OCI-LY1 (cell line): Measurements from ENCODE around the gene DMC1.

ENCODE experiments used
- H2AFZ ChIP-seq: fragments of 200-600 bp; sonication (generic), shearing (Covaris generic); 2 replicates; pipeline ENCODE4 v1.6.0; 2014; ENCODE audit warnings: antibody characterized with exemption, mild to moderate bottlenecking, low read length
- H3F3A ChIP-seq: fragments of 200-600 bp; sonication (generic), shearing (Covaris generic); 2 replicates; pipeline ENCODE4 v1.6.0; 2014; ENCODE audit warnings: mild to moderate bottlenecking, antibody characterized with exemption, low read length, moderate library complexity; ENCODE audit not compliant: insufficient read depth
- H3K27ac ChIP-seq: fragments of 200-600 bp; sonication (generic); 2 replicates; pipeline ENCODE4 v1.5.1; 2014; ENCODE audit warnings: low read length, mixed run types, mild to moderate bottlenecking, low read depth; ENCODE audit not compliant: poor library complexity, severe bottlenecking
- H3K27me3 ChIP-seq: fragments of 200-600 bp; sonication (generic); 2 replicates; pipeline ENCODE4 v1.6.0; 2014; ENCODE audit warnings: antibody characterized with exemption, mild to moderate bottlenecking, low read length, moderate library complexity; ENCODE audit not compliant: insufficient read depth
- H3K36me3 ChIP-seq: fragments of 200-600 bp; sonication (generic); 2 replicates; pipeline ENCODE4 v1.6.1; 2014; ENCODE audit warnings: mild to moderate bottlenecking, antibody characterized with exemption, low read length, moderate library complexity, mixed read lengths; ENCODE audit not compliant: insufficient read depth
- H3K4me1 ChIP-seq: fragments of 200-600 bp; sonication (generic); 2 replicates; pipeline ENCODE4 v1.5.1; 2014; ENCODE audit warnings: mild to moderate bottlenecking, low read length, moderate library complexity; ENCODE audit not compliant: insufficient read depth, severe bottlenecking
- H3K4me2 ChIP-seq: fragments of 200-600 bp; sonication (generic), shearing (Covaris generic); 2 replicates; pipeline ENCODE4 v1.6.1; 2014; ENCODE audit warnings: low read length
- H3K4me3 ChIP-seq: fragments of 200-600 bp; sonication (generic); 2 replicates; pipeline ENCODE4 v1.5.1; 2014; ENCODE audit warnings: low read length, low read depth, mild to moderate bottlenecking, mixed read lengths; ENCODE audit not compliant: poor library complexity, severe bottlenecking
- H3K79me2 ChIP-seq: fragments of 200-600 bp; shearing (Covaris generic); 2 replicates; pipeline ENCODE4 v1.6.1; 2016; ENCODE audit warnings: mixed run types, low read length, mixed read lengths; ENCODE audit not compliant: insufficient read depth
- H3K9ac ChIP-seq: fragments of 200-600 bp; sonication (generic), shearing (Covaris generic); 2 replicates; pipeline ENCODE4 v1.6.1; 2014; ENCODE audit warnings: mild to moderate bottlenecking, low read length, mixed read lengths
- H3K9me2 ChIP-seq: fragments of 200-600 bp; sonication (generic), shearing (Covaris generic); 2 replicates; pipeline ENCODE4 v1.6.1; 2014; ENCODE audit warnings: low read depth, mild to moderate bottlenecking, low read length, mixed read lengths
- H3K9me3 ChIP-seq: fragments of 200-600 bp; shearing (Covaris generic); 2 replicates; pipeline ENCODE4 v1.6.1; 2014; ENCODE audit warnings: low read length, mixed read lengths
- H4K20me1 ChIP-seq: fragments of 200-600 bp; sonication (generic), shearing (Covaris generic); 2 replicates; pipeline ENCODE4 v1.6.0; 2016; ENCODE audit warnings: mild to moderate bottlenecking, low read length; ENCODE audit not compliant: insufficient read depth
- EZH2 ChIP-seq: fragments of 200-600 bp; sonication (generic), shearing (Covaris generic); IDR thresholded peaks from 2 replicates; pipeline ENCODE4 v1.8.0; 2017; ENCODE audit warnings: borderline replicate concordance, mixed run types, mild to moderate bottlenecking, antibody characterized with exemption, low read length, moderate library complexity, mixed read lengths
- TF ChIP-seq, protein P1 (sequence below): fragments of 200-600 bp; sonication (generic), shearing (Covaris generic); IDR thresholded peaks from 2 replicates; pipeline ENCODE4 v1.5.1; 2017; ENCODE audit warnings: mild to moderate bottlenecking, antibody characterized with exemption, low read length, moderate library complexity, mixed read lengths

DMC1 gene

DNA sequence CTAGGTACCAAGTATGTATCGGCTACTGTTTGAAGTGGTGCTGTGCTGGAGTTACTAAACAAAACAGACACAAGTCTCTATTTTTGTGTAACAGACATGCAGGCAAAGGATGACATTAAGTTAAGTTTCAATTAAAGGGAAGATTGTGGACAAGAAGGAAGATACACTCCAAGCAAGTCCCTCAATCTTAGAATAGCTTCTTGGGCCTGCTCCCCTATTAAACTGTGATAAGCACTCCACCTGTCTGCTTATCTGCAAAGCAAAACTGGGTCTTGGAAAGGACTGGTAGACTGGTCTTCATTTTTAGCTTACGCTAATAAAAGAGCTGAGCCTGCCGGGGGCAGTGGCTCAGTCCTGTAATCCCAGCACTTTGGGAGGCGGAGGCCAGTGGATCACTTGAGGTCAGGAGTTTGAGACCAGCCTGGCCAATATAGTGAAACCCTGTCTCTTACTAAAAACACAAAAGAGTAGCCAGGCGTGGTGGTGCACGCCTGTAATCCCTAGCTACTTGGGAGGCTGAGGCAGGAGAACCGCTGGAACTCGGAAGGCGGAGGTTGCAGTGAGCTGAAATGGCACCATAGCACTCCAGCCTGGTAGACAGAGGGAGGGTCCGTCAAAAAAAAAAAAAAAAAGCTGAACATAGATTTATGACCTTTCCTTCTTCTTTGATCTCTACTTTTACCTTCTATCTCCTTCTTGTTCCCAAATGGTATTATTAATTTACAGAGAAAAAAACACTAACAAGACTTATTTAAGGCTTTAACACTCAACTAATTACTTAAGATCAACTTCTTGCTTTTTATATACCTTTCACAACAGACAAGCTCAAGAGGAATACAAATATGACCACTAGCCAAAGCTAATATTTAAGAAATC is 67.9 kb downstream of the DMC1 start:
- Histone ChIP-seq H3K4me1 (peaks cover 28% of the 10 kb centered on the region), H3K9me2 (no peaks in the 10 kb centered on the region), H3K27me3 (no peaks in the 10 kb centered on the region), H3F3A (no peaks in the 10 kb centered on the region), H3K4me2 (peak overlapping the region; percentile 99; the same call in 1 of the 2 replicates), H3K36me3 (peaks cover 83% of the 10 kb centered on the region), H2AFZ (no peak overlapping the region), H3K4me3 (peak overlapping the region; percentile 96), H3K79me2 (peaks cover 48% of the 10 kb centered on the region), H4K20me1 (peaks cover 12% of the 10 kb centered on the region; the same call in 1 of the 2 replicates), H3K9me3 (no peaks in the 10 kb centered on the region), H3K9ac (no peak overlapping the region; the same call in 1 of the 2 replicates), H3K27ac (no peak overlapping the region)
- no peak for TF ChIP-seq EZH2
- TF ChIP-seq, protein P1, sequence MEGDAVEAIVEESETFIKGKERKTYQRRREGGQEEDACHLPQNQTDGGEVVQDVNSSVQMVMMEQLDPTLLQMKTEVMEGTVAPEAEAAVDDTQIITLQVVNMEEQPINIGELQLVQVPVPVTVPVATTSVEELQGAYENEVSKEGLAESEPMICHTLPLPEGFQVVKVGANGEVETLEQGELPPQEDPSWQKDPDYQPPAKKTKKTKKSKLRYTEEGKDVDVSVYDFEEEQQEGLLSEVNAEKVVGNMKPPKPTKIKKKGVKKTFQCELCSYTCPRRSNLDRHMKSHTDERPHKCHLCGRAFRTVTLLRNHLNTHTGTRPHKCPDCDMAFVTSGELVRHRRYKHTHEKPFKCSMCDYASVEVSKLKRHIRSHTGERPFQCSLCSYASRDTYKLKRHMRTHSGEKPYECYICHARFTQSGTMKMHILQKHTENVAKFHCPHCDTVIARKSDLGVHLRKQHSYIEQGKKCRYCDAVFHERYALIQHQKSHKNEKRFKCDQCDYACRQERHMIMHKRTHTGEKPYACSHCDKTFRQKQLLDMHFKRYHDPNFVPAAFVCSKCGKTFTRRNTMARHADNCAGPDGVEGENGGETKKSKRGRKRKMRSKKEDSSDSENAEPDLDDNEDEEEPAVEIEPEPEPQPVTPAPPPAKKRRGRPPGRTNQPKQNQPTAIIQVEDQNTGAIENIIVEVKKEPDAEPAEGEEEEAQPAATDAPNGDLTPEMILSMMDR, result no peak

DNA sequence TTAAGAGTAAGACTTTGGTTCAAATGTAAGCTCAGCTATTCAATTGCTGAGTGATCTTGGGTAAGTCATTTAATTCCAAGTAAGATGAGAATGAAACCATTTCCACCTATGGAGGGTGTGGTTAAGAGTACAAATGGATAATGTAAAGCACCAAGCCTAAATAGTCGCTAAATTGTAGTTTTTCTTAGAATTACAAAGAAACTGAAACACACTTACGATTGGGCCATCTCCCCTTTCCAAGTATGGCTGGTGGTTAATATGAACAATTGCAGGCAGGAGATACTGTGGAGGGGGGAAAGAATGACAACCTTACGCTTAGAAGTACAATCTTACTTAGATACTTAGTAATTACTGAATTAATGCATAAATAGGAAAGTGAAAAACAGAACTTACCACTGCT is 72.1 kb downstream of the DMC1 start:
- Histone ChIP-seq H3K9me2 (no peaks in the 10 kb centered on the region), H3K9ac (no peak overlapping the region), H3K36me3 (peaks cover 100% of the 10 kb centered on the region), H4K20me1 (no peaks in the 10 kb centered on the region), H3K79me2 (peaks cover 21% of the 10 kb centered on the region), H3F3A (no peaks in the 10 kb centered on the region), H3K4me3 (no peak overlapping the region), H3K4me1 (peaks cover 6% of the 10 kb centered on the region), H2AFZ (no peak overlapping the region), H3K27me3 (no peaks in the 10 kb centered on the region), H3K4me2 (no peak overlapping the region), H3K9me3 (no peaks in the 10 kb centered on the region), H3K27ac (no peak overlapping the region)
- TF ChIP-seq, protein P1, result no peak
- TF ChIP-seq EZH2, result no peak

DNA sequence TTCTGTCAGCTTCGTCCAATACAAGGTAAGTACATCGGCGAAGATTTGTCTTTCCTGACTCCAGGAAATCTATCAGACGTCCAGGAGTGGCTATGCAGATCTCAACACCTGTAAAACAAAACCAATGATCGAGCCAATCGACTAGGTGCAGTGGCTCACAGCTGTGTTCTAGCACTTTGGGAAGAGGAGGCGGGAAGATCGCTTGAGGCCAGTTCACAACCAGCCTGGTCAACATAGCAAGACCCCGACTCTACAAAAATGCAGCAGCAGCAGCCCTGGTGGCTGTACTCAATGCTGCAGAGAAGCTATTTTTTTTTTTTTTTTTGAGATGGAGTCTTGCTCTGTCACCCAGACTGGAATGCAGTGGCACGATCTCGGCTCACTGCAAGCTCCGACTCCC is 75.0 kb downstream of the DMC1 start:
- H4K20me1 ChIP-seq, result no peaks in the 10 kb centered on the region
- no peak overlapping the region for H3K4me3 ChIP-seq
- H3K9me3 ChIP-seq, result no peaks in the 10 kb centered on the region
- no peaks in the 10 kb centered on the region for H3K27me3 ChIP-seq
- H3K4me2 ChIP-seq, result no peak overlapping the region
- H3K9me2 ChIP-seq, result no peaks in the 10 kb centered on the region
- no peak overlapping the region for H2AFZ ChIP-seq
- no peak for TF ChIP-seq EZH2
- TF ChIP-seq, protein P1, result no peak
- H3K9ac ChIP-seq, result no peak overlapping the region
- no peaks in the 10 kb centered on the region for H3K79me2 ChIP-seq
- peaks cover 100% of the 10 kb centered on the region for H3K36me3 ChIP-seq
- H3F3A ChIP-seq, result no peaks in the 10 kb centered on the region
- H3K27ac ChIP-seq, result no peak overlapping the region
- H3K4me1 ChIP-seq, result no peaks in the 10 kb centered on the region
